Effector memory CD4-positive, alpha-beta T cell (primary cell): ENCODE data around the gene AKT2.

ENCODE experiments used
- DNase-seq, 3 donors: peaks; one replicate each; pipeline ENCODE4 v3.0.0-alpha.2; 2020
- H3K27ac ChIP-seq: 2 replicates; pipeline ENCODE4 v1.7.0; 2013; ENCODE audit warnings: mild to moderate bottlenecking, low read length, moderate library complexity; ENCODE audit not compliant: insufficient read depth, poor library complexity, severe bottlenecking
- H3K27me3 ChIP-seq: replicated peaks from 2 replicates; pipeline ENCODE4 v1.7.0; 2013; ENCODE audit warnings: mild to moderate bottlenecking, low read length; ENCODE audit not compliant: insufficient read depth, control insufficient read depth, poor library complexity, severe bottlenecking
- H3K36me3 ChIP-seq: 2 replicates; pipeline ENCODE4 v1.7.0; 2013; ENCODE audit warnings: mild to moderate bottlenecking, low read length, moderate library complexity; ENCODE audit not compliant: control insufficient read depth, insufficient read depth
- H3K4me1 ChIP-seq: 2 replicates; pipeline ENCODE4 v1.7.0; 2013; ENCODE audit warnings: low read length, mild to moderate bottlenecking; ENCODE audit not compliant: control insufficient read depth, insufficient read depth, poor library complexity, severe bottlenecking
- H3K4me3 ChIP-seq: 2 replicates; pipeline ENCODE4 v1.7.0; 2013; ENCODE audit warnings: low read length, low read depth, mild to moderate bottlenecking; ENCODE audit not compliant: insufficient read depth, poor library complexity, severe bottlenecking
- H3K9me3 ChIP-seq: 2 replicates; pipeline ENCODE4 v1.7.0; 2013; ENCODE audit warnings: mild to moderate bottlenecking, low read length, moderate library complexity; ENCODE audit not compliant: control insufficient read depth

The AKT2 gene

DNA sequence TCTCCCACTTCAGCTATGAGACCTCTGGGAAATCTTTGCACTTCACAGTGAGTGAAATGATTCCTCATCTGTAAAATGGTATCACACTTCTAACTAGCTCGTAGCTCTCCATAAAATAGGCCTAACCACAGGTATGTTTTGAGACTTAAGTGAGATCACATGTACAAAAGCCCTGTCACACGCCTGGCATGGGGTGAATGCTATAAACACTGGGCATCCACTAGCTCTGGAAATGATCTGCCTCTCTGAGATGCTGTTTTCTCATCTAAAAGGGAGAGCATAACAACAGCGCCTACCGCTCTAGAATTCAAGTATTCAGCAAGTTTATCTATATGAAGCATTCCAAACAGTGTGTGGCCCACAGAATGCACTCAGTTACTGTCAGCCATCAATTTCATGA, 2.2 kb downstream of the AKT2 start:
- H3K27ac ChIP-seq: no peak overlapping the region
- no peak for DNase-seq
- no peak overlapping the region for H3K4me3 ChIP-seq

DNA sequence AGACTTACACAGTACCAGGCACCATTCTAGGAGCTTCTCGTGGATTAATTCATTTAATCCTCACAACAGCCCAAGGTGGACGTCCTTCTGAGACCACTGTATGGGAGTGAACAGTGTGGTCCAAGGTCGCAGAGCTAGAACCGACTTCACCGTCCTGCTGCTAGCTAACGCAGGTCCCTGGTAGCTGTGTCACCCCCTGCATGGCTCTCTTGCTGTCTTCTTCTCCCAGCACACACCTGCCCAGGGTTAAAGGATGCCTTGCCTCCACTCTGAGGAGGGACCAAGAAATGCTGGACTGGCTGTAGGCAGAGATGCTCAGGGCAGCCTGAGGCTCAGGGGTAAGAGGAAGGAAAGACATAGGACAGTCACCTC, 3.0 kb downstream of the AKT2 start:
- Histone ChIP-seq H3K27ac (no peak overlapping the region), H3K36me3 (peaks cover 5% of the 10 kb centered on the region), H3K4me3 (no peak overlapping the region), H3K27me3 (no peaks in the 10 kb centered on the region), H3K4me1 (peaks cover 23% of the 10 kb centered on the region), H3K9me3 (no peaks in the 10 kb centered on the region)
- DNase-seq: no peak

More for the DNA sequence above, 2.2 kb downstream of the AKT2 start:
- Histone ChIP-seq H3K9me3 (no peaks in the 10 kb centered on the region), H3K36me3 (peaks cover 5% of the 10 kb centered on the region), H3K27me3 (no peaks in the 10 kb centered on the region), H3K4me1 (peaks cover 23% of the 10 kb centered on the region)

DNA sequence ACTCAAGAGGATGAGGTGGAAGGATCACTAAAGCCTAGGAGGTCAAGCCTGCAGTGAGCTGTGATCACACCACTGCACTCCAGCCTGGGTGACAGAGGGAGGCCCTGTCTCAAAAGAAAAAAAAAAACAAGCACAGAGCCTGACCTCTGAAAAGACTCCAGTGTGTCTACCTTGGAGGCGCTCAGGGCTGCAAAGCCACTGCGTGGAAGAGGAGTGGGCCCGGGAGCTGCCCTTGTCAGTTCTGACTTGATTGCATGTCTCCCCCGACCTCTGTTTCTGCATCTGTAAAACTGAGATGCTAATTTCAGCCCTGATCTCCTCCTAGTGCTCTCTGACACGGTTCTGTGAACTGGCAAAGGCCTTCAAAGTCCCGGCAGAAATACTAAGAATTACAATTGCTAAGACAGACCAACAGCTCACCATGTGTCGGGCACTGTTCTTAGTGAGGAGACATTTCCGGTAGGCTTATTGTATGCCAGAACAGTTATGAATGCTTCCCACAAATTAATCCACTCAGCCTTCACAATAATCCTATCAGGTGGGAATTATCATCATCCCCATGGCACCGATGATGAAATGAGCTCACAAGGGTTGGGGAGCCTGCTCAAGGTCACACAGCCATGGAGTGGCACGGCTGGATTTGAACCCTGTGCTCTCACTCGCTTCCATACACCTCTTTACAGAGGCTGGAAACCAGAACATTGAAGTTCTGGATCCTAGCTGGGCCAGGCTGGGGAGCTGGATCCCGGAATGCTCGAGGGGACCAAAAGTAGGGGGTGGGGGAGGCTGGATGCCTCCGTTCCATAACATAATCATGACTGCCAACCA, 3.5 kb downstream of the AKT2 start:
- Histone ChIP-seq H3K27ac (no peak overlapping the region), H3K27me3 (no peaks in the 10 kb centered on the region), H3K4me1 (peaks cover 23% of the 10 kb centered on the region), H3K36me3 (peaks cover 5% of the 10 kb centered on the region), H3K9me3 (no peaks in the 10 kb centered on the region), H3K4me3 (no peak overlapping the region)
- DNase-seq: no peak

DNA sequence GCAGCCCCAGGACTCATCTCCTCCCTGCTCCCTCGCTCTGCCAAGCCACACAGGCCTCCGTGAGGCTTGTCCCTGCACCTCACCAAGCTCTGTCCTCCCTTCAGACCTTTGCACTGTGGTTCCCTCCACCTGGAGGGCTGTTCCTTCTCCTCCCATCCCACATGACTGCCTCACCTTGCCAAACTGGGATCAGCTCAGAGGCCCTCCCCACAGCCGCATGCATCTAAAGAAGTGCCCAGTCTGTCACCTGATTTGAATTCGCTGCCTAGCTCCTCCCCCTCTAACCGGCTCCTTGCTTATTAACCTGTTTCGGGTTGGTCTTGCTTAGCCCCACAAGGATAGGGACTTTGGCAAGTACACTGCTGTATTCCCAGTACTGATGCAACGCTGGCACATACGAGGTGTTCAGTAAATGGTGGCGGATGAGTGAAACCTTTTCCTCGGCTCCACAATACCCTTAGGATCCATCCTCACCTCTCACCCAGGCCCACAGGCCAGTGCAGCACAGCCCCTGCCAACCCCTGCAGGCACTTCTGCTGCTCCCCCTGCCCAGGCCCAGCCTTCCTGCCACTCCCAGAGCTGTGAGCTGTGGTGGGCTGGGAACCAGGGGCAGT, 4.4 kb downstream of the AKT2 start:
- Histone ChIP-seq H3K36me3 (peaks cover 5% of the 10 kb centered on the region), H3K4me1 (peaks cover 18% of the 10 kb centered on the region), H3K27ac (no peak overlapping the region), H3K4me3 (no peak overlapping the region), H3K9me3 (no peaks in the 10 kb centered on the region), H3K27me3 (no peaks in the 10 kb centered on the region)
- no peak for DNase-seq

DNA sequence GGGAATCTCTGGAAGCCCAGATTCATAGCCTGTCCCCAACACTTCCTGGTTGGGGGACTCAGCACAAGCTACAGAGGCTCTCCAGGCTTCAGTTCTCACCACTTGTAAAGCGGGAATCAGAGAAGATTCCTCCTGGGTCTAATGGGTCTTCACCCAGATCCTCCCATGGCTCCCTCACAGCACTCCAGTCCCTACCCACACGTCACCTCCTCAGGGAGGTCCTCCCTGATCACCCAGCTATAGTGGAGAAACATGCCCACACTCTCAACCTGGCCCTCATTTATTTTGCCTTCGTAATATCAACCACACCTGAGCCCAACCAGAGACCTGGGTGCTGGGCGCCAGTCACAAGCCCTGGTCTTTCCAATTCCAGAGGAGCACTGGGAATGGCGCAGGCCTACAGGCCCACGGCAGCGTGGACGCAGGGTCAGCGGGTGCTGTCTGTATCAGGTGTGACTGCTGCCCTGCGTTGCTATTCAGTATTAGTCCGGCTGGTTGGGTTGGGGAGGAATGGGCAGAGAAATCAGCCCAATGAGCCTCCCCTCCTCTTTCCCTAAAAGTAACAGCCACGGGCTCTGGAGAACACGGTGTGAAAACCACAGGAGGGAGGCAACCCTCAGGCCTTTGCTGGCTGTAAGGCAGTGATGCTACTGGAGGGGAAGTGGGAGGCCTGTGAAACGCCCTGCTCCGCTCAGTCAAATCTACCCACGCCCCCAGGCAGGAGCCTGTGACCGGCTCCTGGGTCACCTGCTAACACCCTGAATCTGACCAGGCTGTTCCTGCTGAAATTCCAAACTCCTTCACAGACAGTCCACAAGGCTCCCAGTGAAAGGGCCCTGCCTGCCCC, 5.2 kb downstream of the AKT2 start:
- Histone ChIP-seq H3K4me3 (no peak overlapping the region), H3K9me3 (no peaks in the 10 kb centered on the region), H3K4me1 (peaks cover 20% of the 10 kb centered on the region), H3K36me3 (peaks cover 5% of the 10 kb centered on the region), H3K27ac (no peak overlapping the region), H3K27me3 (no peaks in the 10 kb centered on the region)
- no peak for DNase-seq

DNA sequence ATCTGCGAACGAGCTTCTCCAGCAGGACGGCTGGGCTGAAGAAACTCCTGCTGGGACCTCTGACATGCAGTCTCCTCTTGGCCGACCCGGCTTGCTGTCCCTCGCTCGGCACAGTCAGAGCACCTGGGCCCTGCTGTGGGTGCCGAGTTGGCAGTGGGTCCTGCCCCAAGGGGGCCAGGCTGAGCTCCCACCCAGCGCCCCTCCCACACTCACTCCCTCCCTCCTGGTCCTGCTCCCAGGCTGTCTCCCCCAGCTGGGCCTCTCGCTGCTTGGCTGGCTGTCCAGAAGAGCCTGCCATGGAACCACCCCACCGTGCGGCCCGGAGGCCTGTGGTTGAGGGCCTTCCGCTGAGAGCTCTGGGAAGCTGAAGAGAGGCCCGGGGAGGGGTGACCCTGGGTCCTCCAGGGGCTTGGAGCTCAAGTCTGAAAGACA, 6.0 kb downstream of the AKT2 start:
- H3K27ac ChIP-seq: no peak overlapping the region
- H3K4me1 ChIP-seq: peaks cover 23% of the 10 kb centered on the region
- H3K4me3 ChIP-seq: no peak overlapping the region
- H3K9me3 ChIP-seq: no peaks in the 10 kb centered on the region
- H3K27me3 ChIP-seq: no peaks in the 10 kb centered on the region
- H3K36me3 ChIP-seq: peaks cover 5% of the 10 kb centered on the region
- no peak for DNase-seq

DNA sequence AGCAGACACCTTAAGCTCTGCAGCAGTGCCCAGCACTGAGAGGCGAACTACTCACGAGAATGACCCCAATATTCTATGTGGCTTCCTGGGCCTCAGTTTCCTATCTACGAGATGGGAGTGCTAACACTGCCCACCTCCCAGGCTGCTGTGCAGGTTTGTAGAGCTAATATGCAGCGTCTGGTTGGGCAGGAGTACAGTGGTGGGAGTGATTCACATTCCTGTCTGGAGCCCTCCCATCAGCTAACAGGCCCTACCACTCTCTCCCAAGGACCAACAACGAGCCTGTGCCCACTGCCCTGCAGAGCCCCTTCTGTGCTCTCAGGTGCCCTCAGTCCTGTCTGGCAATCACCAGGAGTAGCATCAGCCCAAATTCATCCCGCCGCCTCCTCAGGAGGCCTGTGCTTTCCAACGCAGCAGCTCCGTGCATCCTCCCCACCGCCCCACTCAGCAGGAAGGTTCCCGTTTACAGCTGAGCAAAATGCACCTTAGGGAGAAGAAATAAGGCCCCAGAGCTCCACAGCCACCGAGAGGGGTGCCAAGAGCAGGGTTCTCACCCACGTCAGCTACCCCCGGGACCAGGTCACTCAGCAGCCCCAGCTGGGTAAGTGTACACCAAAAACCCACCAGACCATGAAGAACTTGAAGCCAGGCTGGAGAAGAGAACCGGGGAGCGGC, 6.6 kb downstream of the AKT2 start:
- DNase-seq: no peak
- H3K4me1 ChIP-seq: peaks cover 17% of the 10 kb centered on the region
- no peaks in the 10 kb centered on the region for H3K27me3 ChIP-seq
- H3K9me3 ChIP-seq: no peaks in the 10 kb centered on the region
- no peak overlapping the region for H3K4me3 ChIP-seq
- peaks cover 5% of the 10 kb centered on the region for H3K36me3 ChIP-seq
- H3K27ac ChIP-seq: no peak overlapping the region

DNA sequence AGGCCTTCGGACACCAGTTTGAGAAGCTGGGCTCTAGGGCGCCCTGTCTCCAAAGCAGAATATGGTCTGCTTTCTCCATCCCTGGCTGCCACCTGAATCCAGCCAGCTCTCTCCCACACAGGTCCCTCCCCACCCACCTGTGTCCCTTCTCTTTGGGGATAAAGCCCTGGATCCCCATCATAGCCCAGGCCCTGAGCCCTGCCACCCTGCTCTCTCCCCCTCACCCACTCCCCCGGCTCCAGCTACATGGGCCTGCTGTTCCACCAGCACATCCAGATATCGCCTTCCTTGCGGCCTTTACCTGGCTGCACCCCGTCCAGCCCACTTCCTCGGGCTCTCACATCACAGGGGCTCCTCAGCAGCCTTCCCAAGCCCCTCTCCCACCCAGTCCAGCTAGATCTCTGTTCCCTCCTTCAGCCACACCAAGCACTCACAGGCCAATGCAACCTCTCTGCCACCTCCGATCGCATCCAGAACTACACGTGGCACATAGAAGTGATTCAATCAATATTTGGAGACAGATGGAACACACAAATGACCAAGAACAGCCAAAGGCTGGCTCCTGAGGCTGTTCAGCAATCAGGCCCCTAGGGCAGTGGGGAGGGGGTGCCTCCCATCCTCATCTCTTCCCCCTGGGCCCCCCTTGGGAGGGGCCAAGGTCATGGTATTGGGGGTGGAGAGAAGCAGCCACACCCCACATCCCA, 7.6 kb downstream of the AKT2 start:
- Histone ChIP-seq H3K27ac (no peak overlapping the region), H3K9me3 (no peaks in the 10 kb centered on the region), H3K4me1 (peaks cover 11% of the 10 kb centered on the region), H3K36me3 (peaks cover 5% of the 10 kb centered on the region), H3K27me3 (no peaks in the 10 kb centered on the region), H3K4me3 (no peak overlapping the region)
- no peak for DNase-seq
